GM12878 (cell line): ENCODE measurements around the gene DUSP10.

Experiments
- IKZF1 ChIP-seq: fragments of 450-650 bp; conservative IDR thresholded peaks from 2 replicates; pipeline ENCODE4 v1.6.1; 2017; ENCODE audit warnings: antibody characterized with exemption, mild to moderate bottlenecking
- KAT2A ChIP-seq: conservative IDR thresholded peaks from 2 replicates; pipeline ENCODE4 v1.6.1; 2011; ENCODE audit warnings: low read depth, low read length; ENCODE audit not compliant: control insufficient read depth
- MXI1 ChIP-seq: fragments of 150-350 bp; IDR thresholded peaks from 2 replicates; pipeline ENCODE4 v1.6.1; 2011; ENCODE audit warnings: low read depth, mild to moderate bottlenecking, inconsistent platforms, low read length, improper control_type of control experiment
- TAF1 ChIP-seq: IDR thresholded peaks from 2 replicates; pipeline ENCODE4 v1.6.1; 2011; ENCODE audit warnings: mild to moderate bottlenecking, low read depth, low read length, borderline replicate concordance
- TF ChIP-seq, protein P1 (sequence below), 3 experiments: IDR thresholded peaks in 2 of 3; conservative IDR thresholded peaks in 1 of 3; 2 replicates each; pipeline ENCODE4 v1.5.1; 2011; ENCODE audit warnings: low read depth in 3 of 3, low read length in 3 of 3, mild to moderate bottlenecking in 3 of 3, control low read depth in 2 of 3, moderate library complexity in 2 of 3, inconsistent platforms in 1 of 3, mixed read lengths in 1 of 3; ENCODE audit not compliant: control insufficient read depth in 2 of 3, insufficient read depth in 1 of 3; ENCODE audit errors: extremely low read depth in 1 of 3

DNA sequence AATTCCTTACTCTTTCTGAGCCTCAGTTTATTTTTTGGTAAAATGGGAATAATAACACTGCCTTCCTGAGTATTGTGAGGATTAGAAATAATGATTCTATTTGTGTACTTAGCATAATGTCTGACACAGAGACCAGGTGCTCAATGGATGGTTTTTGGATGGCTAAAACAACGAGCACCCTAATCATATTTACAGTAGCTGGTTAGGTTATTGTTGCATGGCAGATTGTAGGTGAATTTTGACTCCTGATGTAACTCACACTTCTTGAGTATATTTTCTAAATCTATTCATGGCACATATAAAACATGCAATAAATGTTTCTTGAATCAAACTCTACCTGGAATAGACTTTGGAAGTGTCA is 11.9 kb upstream of the DUSP10 start:
- TF ChIP-seq, protein P1, sequence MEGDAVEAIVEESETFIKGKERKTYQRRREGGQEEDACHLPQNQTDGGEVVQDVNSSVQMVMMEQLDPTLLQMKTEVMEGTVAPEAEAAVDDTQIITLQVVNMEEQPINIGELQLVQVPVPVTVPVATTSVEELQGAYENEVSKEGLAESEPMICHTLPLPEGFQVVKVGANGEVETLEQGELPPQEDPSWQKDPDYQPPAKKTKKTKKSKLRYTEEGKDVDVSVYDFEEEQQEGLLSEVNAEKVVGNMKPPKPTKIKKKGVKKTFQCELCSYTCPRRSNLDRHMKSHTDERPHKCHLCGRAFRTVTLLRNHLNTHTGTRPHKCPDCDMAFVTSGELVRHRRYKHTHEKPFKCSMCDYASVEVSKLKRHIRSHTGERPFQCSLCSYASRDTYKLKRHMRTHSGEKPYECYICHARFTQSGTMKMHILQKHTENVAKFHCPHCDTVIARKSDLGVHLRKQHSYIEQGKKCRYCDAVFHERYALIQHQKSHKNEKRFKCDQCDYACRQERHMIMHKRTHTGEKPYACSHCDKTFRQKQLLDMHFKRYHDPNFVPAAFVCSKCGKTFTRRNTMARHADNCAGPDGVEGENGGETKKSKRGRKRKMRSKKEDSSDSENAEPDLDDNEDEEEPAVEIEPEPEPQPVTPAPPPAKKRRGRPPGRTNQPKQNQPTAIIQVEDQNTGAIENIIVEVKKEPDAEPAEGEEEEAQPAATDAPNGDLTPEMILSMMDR (IDR thresholded peaks at IDR 0.05 in 2 of 3, conservative IDR thresholded peaks at IDR 0.05 in 1 of 3; ENCODE audit: control insufficient read depth in 2 of 3, extremely low read depth in 1 of 3, insufficient read depth in 1 of 3, low read depth in 3 of 3, low read length in 3 of 3) = no peak
- TF ChIP-seq IKZF1 (no peak), MXI1 (no peak), KAT2A (no peak), TAF1 (no peak)
